Tibial nerve (tissue), 4 donors: ENCODE measurements around the gene MYRFL. TPM values are rescaled to one million over a fixed set of nuclear protein-coding genes. Genes with fewer than 3 reads are reported as not detected.

Source experiments
- DNase-seq, 2 donors: peaks; one replicate each; pipeline ENCODE4 v3.0.0-alpha.2; 2019; ENCODE audit warnings: low spot score in 2 of 2
- H3K27ac ChIP-seq, 4 donors: fragments of 200-600 bp; sonication (generic) in 3 of 4; one replicate each; pipeline ENCODE4 v1.5.1; 2017 to 2019; ENCODE audit warnings: mild to moderate bottlenecking in 1 of 4
- H3K27me3 ChIP-seq, 2 donors: fragments of 200-600 bp; sonication (generic) in 1 of 2; one replicate each; pipeline versions ENCODE4 v1.5.1 to v1.6.0; 2017 to 2019
- H3K36me3 ChIP-seq, 3 donors: fragments of 200-600 bp; sonication (generic); one replicate each; pipeline ENCODE4 v1.5.1; 2018 to 2019
- H3K4me1 ChIP-seq, 4 donors: fragments of 200-600 bp; sonication (generic) in 3 of 4; one replicate each; pipeline ENCODE4 v1.5.1; 2017 to 2019
- H3K4me3 ChIP-seq, 4 donors: fragments of 200-600 bp; sonication (generic) in 3 of 4; one replicate each; pipeline ENCODE4 v1.5.1; 2017 to 2019; ENCODE audit warnings: mild to moderate bottlenecking in 1 of 4, moderate library complexity in 1 of 4
- H3K9me3 ChIP-seq, 4 donors: fragments of 200-600 bp; sonication (generic) in 3 of 4; one replicate each; pipeline ENCODE4 v1.5.1; 2017 to 2019
- EP300 ChIP-seq, 2 donors: sonication (generic); formaldehyde crosslinking; IDR thresholded peaks; one replicate each; pipeline ENCODE4 v1.6.1; 2017; ENCODE audit warnings: antibody characterized with exemption in 2 of 2, mild to moderate bottlenecking in 1 of 2
- POLR2A ChIP-seq, 2 donors: fragments of 450-650 bp; IDR thresholded peaks; one replicate each; pipeline ENCODE4 v1.6.1; 2017; ENCODE audit warnings: antibody characterized with exemption in 2 of 2, mild to moderate bottlenecking in 2 of 2, moderate library complexity in 2 of 2
- WGBS, 2 donors: methylation state at CpG; one replicate each; pipeline ENCODE4 v1.1.5; 2018; 5-methylcytosine and 5-hydroxymethylcytosine counted together
- total RNA-seq, 4 donors: library from RNA; depleted of rRNA; stranded (reverse); fragments of >200 nt; gene quantifications; one replicate each; pipeline ENCODE4 v1.1.0, GENCODE V29; 2016
- TF ChIP-seq, protein P1 (sequence below), 5 experiments: fragments of 200-600 bp in 3 of 5; fragments of 450-650 bp in 2 of 5; sonication (generic) in 3 of 5; IDR thresholded peaks; one replicate each; pipeline ENCODE4 v1.5.1; 2016 to 2019; ENCODE audit warnings: antibody characterized with exemption in 5 of 5, mild to moderate bottlenecking in 3 of 5, moderate library complexity in 2 of 5

The MYRFL gene
- total RNA-seq, 4 donors from 2014 or later = 0.20 TPM; not detected in 3

DNA sequence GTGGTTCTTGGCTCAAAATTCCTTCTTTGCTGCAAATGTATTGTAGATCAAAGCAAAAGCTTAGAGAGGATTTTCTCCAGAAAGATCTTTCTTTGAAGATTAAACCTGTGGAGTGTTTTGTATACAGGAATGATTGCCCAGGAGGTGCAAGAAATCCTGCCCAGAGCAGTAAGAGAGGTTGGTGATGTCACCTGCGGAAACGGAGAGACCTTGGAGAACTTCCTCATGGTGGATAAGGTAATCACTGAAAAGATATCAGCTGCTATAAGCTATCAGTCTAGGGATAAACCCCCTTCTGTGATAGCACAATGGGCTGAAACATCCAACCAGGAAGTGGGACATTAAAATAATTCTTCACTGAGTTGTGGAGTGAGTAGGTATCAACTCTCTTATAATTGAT, 85.7 kb downstream of the MYRFL start:
- Histone ChIP-seq H3K4me1 (no peaks in the 10 kb centered on the region), H3K27me3 (no peaks in the 10 kb centered on the region), H3K27ac (no peak overlapping the region), H3K9me3 (no peaks in the 10 kb centered on the region), H3K36me3 (no peaks in the 10 kb centered on the region), H3K4me3 (no peak overlapping the region)
- DNase-seq = no peak
- TF ChIP-seq POLR2A (IDR thresholded peaks at IDR 0.05) = no peak
- TF ChIP-seq, protein P1, sequence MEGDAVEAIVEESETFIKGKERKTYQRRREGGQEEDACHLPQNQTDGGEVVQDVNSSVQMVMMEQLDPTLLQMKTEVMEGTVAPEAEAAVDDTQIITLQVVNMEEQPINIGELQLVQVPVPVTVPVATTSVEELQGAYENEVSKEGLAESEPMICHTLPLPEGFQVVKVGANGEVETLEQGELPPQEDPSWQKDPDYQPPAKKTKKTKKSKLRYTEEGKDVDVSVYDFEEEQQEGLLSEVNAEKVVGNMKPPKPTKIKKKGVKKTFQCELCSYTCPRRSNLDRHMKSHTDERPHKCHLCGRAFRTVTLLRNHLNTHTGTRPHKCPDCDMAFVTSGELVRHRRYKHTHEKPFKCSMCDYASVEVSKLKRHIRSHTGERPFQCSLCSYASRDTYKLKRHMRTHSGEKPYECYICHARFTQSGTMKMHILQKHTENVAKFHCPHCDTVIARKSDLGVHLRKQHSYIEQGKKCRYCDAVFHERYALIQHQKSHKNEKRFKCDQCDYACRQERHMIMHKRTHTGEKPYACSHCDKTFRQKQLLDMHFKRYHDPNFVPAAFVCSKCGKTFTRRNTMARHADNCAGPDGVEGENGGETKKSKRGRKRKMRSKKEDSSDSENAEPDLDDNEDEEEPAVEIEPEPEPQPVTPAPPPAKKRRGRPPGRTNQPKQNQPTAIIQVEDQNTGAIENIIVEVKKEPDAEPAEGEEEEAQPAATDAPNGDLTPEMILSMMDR (IDR thresholded peaks at IDR 0.05) = no peak
- no peak for TF ChIP-seq EP300 (IDR thresholded peaks at IDR 0.05)
- 73 to 74% methylated on average over 2 of the region's 2 CpGs for WGBS, 2 donors

DNA sequence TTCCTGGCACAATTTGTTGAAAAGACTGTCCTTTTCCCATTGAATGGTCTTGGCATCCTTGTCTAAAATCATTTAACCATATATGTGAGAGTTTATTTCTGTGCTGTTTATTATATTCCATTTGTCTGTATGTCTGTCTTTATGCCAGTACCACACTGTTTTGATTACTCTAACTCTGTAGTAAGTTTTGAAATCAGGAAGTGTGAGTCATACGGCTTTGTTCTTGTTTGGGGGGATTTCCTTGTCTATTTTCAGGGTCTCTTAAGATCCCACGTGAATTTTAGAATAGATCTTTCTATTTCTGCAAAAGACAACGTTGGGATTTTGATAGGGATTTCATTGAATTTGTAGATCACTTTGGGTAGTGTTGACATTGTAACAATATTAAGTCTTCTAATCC, 88.5 kb downstream of the MYRFL start:
- DNase-seq = no peak
- Histone ChIP-seq H3K4me1 (peaks cover 0 to 9% (median 0%) of the 10 kb centered on the region in 4 donors), H3K4me3 (no peak overlapping the region), H3K9me3 (no peaks in the 10 kb centered on the region), H3K36me3 (no peaks in the 10 kb centered on the region), H3K27ac (no peak overlapping the region), H3K27me3 (no peaks in the 10 kb centered on the region)
- WGBS, 2 donors = 58 to 63% methylated on average over 3 of the region's 3 CpGs
- TF ChIP-seq POLR2A (IDR thresholded peaks at IDR 0.05) = no peak
- TF ChIP-seq, protein P1 (IDR thresholded peaks at IDR 0.05) = no peak
- no peak for TF ChIP-seq EP300 (IDR thresholded peaks at IDR 0.05)

DNA sequence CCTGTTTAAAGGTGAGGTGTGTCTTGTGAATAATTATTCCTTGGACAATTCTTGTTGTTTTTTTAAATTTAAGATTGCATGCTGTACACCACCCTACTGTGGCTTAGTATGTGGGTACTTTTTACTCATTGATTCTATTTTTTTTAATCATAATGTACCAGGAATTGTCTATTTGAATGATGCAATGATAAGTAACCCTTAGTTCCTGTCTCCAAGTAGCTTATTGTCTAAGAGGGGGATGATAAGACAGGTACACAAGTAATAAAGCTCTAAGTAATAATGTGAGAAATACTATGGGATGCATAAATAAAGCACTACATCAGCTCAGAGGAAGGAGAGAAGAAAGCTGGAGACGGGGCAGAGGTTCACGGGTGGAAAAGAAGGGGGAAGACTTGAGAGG, 90.9 kb downstream of the MYRFL start:
- Histone ChIP-seq H3K4me1 (peaks cover 0 to 9% (median 0%) of the 10 kb centered on the region in 4 donors), H3K9me3 (no peaks in the 10 kb centered on the region), H3K36me3 (no peaks in the 10 kb centered on the region), H3K27me3 (no peaks in the 10 kb centered on the region), H3K4me3 (no peak overlapping the region), H3K27ac (no peak overlapping the region)
- no peak for DNase-seq
- 79 to 85% methylated on average over 2 of the region's 2 CpGs for WGBS, 2 donors
- no peak for TF ChIP-seq POLR2A (IDR thresholded peaks at IDR 0.05)
- TF ChIP-seq, protein P1 (IDR thresholded peaks at IDR 0.05) = no peak
- no peak for TF ChIP-seq EP300 (IDR thresholded peaks at IDR 0.05)

DNA sequence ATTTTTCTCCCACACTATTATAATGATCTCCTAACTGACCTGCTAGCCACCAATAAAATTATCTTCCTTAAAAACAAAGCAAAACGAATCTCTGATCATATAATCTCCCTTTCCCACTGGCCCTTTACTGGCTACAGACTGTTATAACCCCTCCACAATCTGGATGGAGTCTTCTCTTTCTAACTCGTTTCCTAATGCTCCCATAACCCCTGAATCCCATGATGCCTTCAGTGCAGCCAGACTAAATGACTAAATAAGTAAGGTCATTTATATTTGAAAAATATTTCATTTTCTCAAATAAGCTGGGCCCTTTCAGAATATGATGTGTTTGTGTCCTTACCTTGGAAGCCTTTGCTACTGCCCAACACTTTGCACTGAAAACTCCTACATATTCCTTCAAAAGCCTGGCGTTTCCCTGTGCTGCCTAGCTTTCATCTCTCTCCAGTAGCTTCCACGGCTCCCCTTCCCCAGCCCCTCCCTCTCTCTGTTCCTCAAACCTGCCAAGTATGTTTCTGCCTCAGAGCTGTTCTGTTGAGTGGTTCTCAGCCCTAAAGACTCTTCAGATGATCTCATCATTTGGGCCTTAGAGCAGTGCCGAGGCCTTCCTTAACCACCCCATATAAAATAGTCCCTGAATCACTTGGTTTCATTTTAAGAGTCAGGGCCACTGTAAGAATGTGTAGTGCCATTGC, 91.7 kb downstream of the MYRFL start:
- H3K9me3 ChIP-seq = no peaks in the 10 kb centered on the region
- peaks cover 0 to 9% (median 0%) of the 10 kb centered on the region in 4 donors for H3K4me1 ChIP-seq
- H3K36me3 ChIP-seq = no peaks in the 10 kb centered on the region
- WGBS, 2 donors = 22 to 36% methylated on average over 5 of the region's 5 CpGs
- no peak overlapping the region for H3K4me3 ChIP-seq
- no peak for TF ChIP-seq EP300 (IDR thresholded peaks at IDR 0.05)
- TF ChIP-seq, protein P1 (IDR thresholded peaks at IDR 0.05) = no peak
- TF ChIP-seq POLR2A (IDR thresholded peaks at IDR 0.05) = no peak
- DNase-seq = no peak
- H3K27me3 ChIP-seq = no peaks in the 10 kb centered on the region
- peak overlapping the region in 2 of 4 donors; percentile 43 to 46 for H3K27ac ChIP-seq

DNA sequence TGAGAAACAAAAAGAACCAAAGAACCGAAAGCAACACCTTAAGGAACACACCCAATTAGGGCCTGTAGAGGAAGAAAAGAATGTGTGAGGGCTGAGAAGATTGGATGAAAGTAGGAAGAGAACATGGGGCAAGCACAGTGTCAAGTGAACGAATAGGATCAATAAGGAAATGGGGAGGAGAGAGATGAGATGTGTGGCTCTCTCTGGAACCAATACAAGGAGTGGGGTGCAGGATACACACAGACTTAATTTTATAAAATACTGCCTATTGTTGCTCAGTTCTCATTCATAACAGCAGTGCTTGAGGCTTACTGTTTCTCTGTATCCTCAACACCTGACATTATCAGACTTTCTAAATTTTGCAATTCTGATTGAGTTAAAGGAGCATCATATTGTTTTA, 93.3 kb downstream of the MYRFL start:
- no peak overlapping the region for H3K4me3 ChIP-seq
- no peaks in the 10 kb centered on the region for H3K27me3 ChIP-seq
- H3K9me3 ChIP-seq = no peaks in the 10 kb centered on the region
- no peaks in the 10 kb centered on the region for H3K36me3 ChIP-seq
- WGBS, 2 donors = 96 to 97% methylated on average over 2 of the region's 2 CpGs
- H3K4me1 ChIP-seq = peaks cover 0 to 9% (median 0%) of the 10 kb centered on the region in 4 donors
- no peak for TF ChIP-seq POLR2A (IDR thresholded peaks at IDR 0.05)
- no peak for TF ChIP-seq EP300 (IDR thresholded peaks at IDR 0.05)
- TF ChIP-seq, protein P1 (IDR thresholded peaks at IDR 0.05) = no peak
- no peak for DNase-seq
- no peak overlapping the region for H3K27ac ChIP-seq
